HL-60 (cell line): Measurements from ENCODE around the gene LCE3B.

ENCODE experiments used
- DNase-seq, 2 experiments: peaks; one replicate each; pipeline ENCODE4 v3.0.0-alpha.2; 2010 to 2020; ENCODE audit warnings: low read depth in 1 of 2, low spot score in 1 of 2
- H3K27ac ChIP-seq: fragments of 250-450 bp; sonication (Bioruptor Pico); replicated peaks from 2 replicates; pipeline ENCODE4 v1.5.1; 2020; ENCODE audit warnings: mild to moderate bottlenecking, moderate library complexity
- H3K27me3 ChIP-seq: fragments of 250-450 bp; sonication (Bioruptor Pico); 2 replicates; pipeline ENCODE4 v1.5.1; 2021; ENCODE audit warnings: mild to moderate bottlenecking, moderate library complexity; ENCODE audit not compliant: insufficient read depth, poor library complexity, severe bottlenecking
- H3K4me3 ChIP-seq: replicated peaks from 2 replicates; pipeline ENCODE4 v1.5.1; 2011; ENCODE audit warnings: mild to moderate bottlenecking, control low read depth, low read length; ENCODE audit not compliant: insufficient read depth
- CTCF ChIP-seq: IDR thresholded peaks from one replicate; pipeline ENCODE4 v1.5.1; 2011; ENCODE audit warnings: low read length, control low read depth, inconsistent platforms; ENCODE audit not compliant: insufficient read depth
- GABPA ChIP-seq: IDR thresholded peaks from 2 replicates; pipeline ENCODE4 v1.6.1; 2012; ENCODE audit warnings: low read depth
- POLR2AphosphoS5 ChIP-seq: IDR thresholded peaks from 2 replicates; pipeline ENCODE4 v1.6.1; 2012; ENCODE audit warnings: low read depth
- REST ChIP-seq: IDR thresholded peaks from 2 replicates; pipeline ENCODE4 v1.6.1; 2012; ENCODE audit warnings: low read depth; ENCODE audit not compliant: insufficient replicate concordance
- SPI1 ChIP-seq: IDR thresholded peaks from 2 replicates; pipeline ENCODE4 v1.6.1; 2012; ENCODE audit warnings: low read depth, mild to moderate bottlenecking, borderline replicate concordance

The LCE3B gene

GRCh38 chr1:152645146-152645545 lies 31.5 kb downstream of the LCE3B start:
- Histone ChIP-seq H3K27ac (no peak overlapping the region), H3K27me3 (no peaks in the 10 kb centered on the region), H3K4me3 (no peak overlapping the region)
- TF ChIP-seq POLR2AphosphoS5, result no peak
- no peak for TF ChIP-seq SPI1
- no peak for TF ChIP-seq REST
- no peak for TF ChIP-seq GABPA
- no peak for TF ChIP-seq CTCF
- no peak for DNase-seq

GRCh38 chr1:152646656-152647055 lies 33.0 kb downstream of the LCE3B start:
- H3K4me3 ChIP-seq, result no peak overlapping the region
- TF ChIP-seq REST (no peak), SPI1 (no peak), CTCF (no peak), GABPA (no peak), POLR2AphosphoS5 (no peak)
- no peak for DNase-seq

GRCh38 chr1:152654110-152654509 lies 40.5 kb downstream of the LCE3B start:
- TF ChIP-seq CTCF (peak; percentile 52), POLR2AphosphoS5 (no peak)
- no peak overlapping the region for H3K4me3 ChIP-seq
- peak; percentile 38 to 72 for DNase-seq
- no peaks in the 10 kb centered on the region for H3K27me3 ChIP-seq
- H3K27ac ChIP-seq, result no peak overlapping the region

More at GRCh38 chr1:152646656-152647055, 33.0 kb downstream of the LCE3B start:
- Histone ChIP-seq H3K27me3 (no peaks in the 10 kb centered on the region), H3K27ac (no peak overlapping the region)

- no peaks in the 10 kb centered on the region for H3K27me3 ChIP-seq
- no peak for DNase-seq
- no peak for TF ChIP-seq SPI1
- TF ChIP-seq REST, result no peak
- no peak for TF ChIP-seq POLR2AphosphoS5
- no peak for TF ChIP-seq CTCF
- TF ChIP-seq GABPA, result no peak
These were observed 42.8 kb downstream of the LCE3B start for GRCh38 chr1:152656459-152656858.

More at GRCh38 chr1:152656459-152656858, 42.8 kb downstream of the LCE3B start:
- no peak overlapping the region for H3K27ac ChIP-seq
- H3K4me3 ChIP-seq, result no peak overlapping the region
